ENCODE data around the gene BLTP3B.

The BLTP3B gene

GRCh38 chr12:100106861-100107260 is 35.8 kb downstream of the BLTP3B start:
- TF ChIP-seq SNAI2 (CRISPR knock-in tag; IDR thresholded peaks at IDR 0.05) = no peak
- TF ChIP-seq, protein P1, sequence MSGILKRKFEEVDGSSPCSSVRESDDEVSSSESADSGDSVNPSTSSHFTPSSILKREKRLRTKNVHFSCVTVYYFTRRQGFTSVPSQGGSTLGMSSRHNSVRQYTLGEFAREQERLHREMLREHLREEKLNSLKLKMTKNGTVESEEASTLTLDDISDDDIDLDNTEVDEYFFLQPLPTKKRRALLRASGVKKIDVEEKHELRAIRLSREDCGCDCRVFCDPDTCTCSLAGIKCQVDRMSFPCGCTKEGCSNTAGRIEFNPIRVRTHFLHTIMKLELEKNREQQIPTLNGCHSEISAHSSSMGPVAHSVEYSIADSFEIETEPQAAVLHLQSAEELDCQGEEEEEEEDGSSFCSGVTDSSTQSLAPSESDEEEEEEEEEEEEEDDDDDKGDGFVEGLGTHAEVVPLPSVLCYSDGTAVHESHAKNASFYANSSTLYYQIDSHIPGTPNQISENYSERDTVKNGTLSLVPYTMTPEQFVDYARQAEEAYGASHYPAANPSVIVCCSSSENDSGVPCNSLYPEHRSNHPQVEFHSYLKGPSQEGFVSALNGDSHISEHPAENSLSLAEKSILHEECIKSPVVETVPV (CRISPR knock-in tag; IDR thresholded peaks at IDR 0.05) = no peak
- TF ChIP-seq CSDC2 (CRISPR knock-in tag; IDR thresholded peaks at IDR 0.05) = no peak
- no peak for TF ChIP-seq ZNF8 (CRISPR knock-in tag; IDR thresholded peaks at IDR 0.05)
- no peak for TF ChIP-seq CREB5 (CRISPR knock-in tag; IDR thresholded peaks at IDR 0.05; ENCODE audit: low read depth)
- no peak for TF ChIP-seq ESRRG (CRISPR knock-in tag; IDR thresholded peaks at IDR 0.05)
- no peak for TF ChIP-seq RARB (CRISPR knock-in tag; IDR thresholded peaks at IDR 0.05)
- TF ChIP-seq TOX (CRISPR knock-in tag; IDR thresholded peaks at IDR 0.05; ENCODE audit: borderline replicate concordance) = no peak
- no peak for TF ChIP-seq ZFP3 (CRISPR knock-in tag; IDR thresholded peaks at IDR 0.05)
- no peak for TF ChIP-seq ZC3H10 (CRISPR knock-in tag; IDR thresholded peaks at IDR 0.05)
- TF ChIP-seq, protein P2, sequence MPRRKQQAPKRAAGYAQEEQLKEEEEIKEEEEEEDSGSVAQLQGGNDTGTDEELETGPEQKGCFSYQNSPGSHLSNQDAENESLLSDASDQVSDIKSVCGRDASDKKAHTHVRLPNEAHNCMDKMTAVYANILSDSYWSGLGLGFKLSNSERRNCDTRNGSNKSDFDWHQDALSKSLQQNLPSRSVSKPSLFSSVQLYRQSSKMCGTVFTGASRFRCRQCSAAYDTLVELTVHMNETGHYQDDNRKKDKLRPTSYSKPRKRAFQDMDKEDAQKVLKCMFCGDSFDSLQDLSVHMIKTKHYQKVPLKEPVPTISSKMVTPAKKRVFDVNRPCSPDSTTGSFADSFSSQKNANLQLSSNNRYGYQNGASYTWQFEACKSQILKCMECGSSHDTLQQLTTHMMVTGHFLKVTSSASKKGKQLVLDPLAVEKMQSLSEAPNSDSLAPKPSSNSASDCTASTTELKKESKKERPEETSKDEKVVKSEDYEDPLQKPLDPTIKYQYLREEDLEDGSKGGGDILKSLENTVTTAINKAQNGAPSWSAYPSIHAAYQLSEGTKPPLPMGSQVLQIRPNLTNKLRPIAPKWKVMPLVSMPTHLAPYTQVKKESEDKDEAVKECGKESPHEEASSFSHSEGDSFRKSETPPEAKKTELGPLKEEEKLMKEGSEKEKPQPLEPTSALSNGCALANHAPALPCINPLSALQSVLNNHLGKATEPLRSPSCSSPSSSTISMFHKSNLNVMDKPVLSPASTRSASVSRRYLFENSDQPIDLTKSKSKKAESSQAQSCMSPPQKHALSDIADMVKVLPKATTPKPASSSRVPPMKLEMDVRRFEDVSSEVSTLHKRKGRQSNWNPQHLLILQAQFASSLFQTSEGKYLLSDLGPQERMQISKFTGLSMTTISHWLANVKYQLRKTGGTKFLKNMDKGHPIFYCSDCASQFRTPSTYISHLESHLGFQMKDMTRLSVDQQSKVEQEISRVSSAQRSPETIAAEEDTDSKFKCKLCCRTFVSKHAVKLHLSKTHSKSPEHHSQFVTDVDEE (CRISPR knock-in tag; IDR thresholded peaks at IDR 0.05) = no peak
- TF ChIP-seq ARNTL (CRISPR knock-in tag; IDR thresholded peaks at IDR 0.05; ENCODE audit: borderline replicate concordance, low read depth) = no peak
- no peak for TF ChIP-seq ISL1 (CRISPR knock-in tag; IDR thresholded peaks at IDR 0.05)
- no peak for TF ChIP-seq PPARA (CRISPR knock-in tag; IDR thresholded peaks at IDR 0.05; ENCODE audit: borderline replicate concordance)
- no peak for TF ChIP-seq OSR1 (CRISPR knock-in tag; IDR thresholded peaks at IDR 0.05)
- TF ChIP-seq, protein P3, sequence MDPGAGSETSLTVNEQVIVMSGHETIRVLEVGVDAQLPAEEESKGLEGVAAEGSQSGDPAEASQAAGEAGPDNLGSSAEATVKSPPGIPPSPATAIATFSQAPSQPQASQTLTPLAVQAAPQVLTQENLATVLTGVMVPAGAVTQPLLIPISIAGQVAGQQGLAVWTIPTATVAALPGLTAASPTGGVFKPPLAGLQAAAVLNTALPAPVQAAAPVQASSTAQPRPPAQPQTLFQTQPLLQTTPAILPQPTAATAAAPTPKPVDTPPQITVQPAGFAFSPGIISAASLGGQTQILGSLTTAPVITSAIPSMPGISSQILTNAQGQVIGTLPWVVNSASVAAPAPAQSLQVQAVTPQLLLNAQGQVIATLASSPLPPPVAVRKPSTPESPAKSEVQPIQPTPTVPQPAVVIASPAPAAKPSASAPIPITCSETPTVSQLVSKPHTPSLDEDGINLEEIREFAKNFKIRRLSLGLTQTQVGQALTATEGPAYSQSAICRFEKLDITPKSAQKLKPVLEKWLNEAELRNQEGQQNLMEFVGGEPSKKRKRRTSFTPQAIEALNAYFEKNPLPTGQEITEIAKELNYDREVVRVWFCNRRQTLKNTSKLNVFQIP (CRISPR knock-in tag; IDR thresholded peaks at IDR 0.05; ENCODE audit: borderline replicate concordance, low read depth) = no peak
- TF ChIP-seq GLIS3 (CRISPR knock-in tag; IDR thresholded peaks at IDR 0.05) = no peak
- TF ChIP-seq, protein P4, sequence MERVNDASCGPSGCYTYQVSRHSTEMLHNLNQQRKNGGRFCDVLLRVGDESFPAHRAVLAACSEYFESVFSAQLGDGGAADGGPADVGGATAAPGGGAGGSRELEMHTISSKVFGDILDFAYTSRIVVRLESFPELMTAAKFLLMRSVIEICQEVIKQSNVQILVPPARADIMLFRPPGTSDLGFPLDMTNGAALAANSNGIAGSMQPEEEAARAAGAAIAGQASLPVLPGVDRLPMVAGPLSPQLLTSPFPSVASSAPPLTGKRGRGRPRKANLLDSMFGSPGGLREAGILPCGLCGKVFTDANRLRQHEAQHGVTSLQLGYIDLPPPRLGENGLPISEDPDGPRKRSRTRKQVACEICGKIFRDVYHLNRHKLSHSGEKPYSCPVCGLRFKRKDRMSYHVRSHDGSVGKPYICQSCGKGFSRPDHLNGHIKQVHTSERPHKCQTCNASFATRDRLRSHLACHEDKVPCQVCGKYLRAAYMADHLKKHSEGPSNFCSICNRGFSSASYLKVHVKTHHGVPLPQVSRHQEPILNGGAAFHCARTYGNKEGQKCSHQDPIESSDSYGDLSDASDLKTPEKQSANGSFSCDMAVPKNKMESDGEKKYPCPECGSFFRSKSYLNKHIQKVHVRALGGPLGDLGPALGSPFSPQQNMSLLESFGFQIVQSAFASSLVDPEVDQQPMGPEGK (CRISPR knock-in tag; IDR thresholded peaks at IDR 0.05; ENCODE audit: borderline replicate concordance) = no peak
- no peak for ATAC-seq

DNA sequence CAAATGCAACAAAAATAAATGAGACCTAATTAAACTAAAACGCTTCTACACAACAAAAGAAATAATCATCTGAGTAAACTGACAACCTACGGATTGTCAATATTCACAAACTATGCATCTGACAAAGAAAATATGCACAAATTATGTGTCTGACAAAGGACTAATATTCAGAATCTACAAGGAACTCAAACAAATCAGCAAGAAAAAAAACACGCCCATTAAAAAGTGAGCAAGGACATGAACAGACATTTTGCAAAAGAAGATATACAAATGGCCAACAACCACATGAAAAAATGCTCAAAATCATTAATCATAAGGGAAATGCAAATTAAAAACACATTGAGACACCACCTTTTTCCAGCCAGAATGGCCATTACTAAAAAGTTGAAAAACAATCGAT is 37.0 kb downstream of the BLTP3B start:
- TF ChIP-seq, protein P3 (CRISPR knock-in tag; IDR thresholded peaks at IDR 0.05; ENCODE audit: borderline replicate concordance, low read depth) = no peak
- no peak for TF ChIP-seq CREB5 (CRISPR knock-in tag; IDR thresholded peaks at IDR 0.05; ENCODE audit: low read depth)
- ATAC-seq = no peak
